K562 (cell line): Measurements from ENCODE around the gene APBB2. TPM values are rescaled to one million over a fixed set of nuclear protein-coding genes. Genes with fewer than 3 reads are reported as not detected.

Experiments
- GTF2B ChIP-seq: IDR thresholded peaks from 2 replicates; pipeline ENCODE4 v1.6.1; 2011; ENCODE audit not compliant: insufficient read length; ENCODE audit errors: extremely low read depth
- HDAC6 ChIP-seq: IDR thresholded peaks from 2 replicates; pipeline ENCODE4 v1.6.1; 2012; ENCODE audit warnings: low read depth, mild to moderate bottlenecking, control low read depth, inconsistent platforms, low read length, moderate library complexity
- MYNN ChIP-seq, 2 experiments: sonication (generic); formaldehyde crosslinking in 1 of 2; IDR thresholded peaks; 2 replicates each; pipeline versions ENCODE4 v1.5.0 to v1.6.1; 2016 to 2020; ENCODE audit warnings: antibody characterized with exemption in 1 of 2, missing genetic modification reagents in 1 of 2
- NFATC3 ChIP-seq: fragments of 450-650 bp; IDR thresholded peaks from 2 replicates; pipeline ENCODE4 v1.6.1; 2017; ENCODE audit warnings: mild to moderate bottlenecking
- PHF21A ChIP-seq: fragments of 450-650 bp; IDR thresholded peaks from 2 replicates; pipeline ENCODE4 v1.6.1; 2017; ENCODE audit warnings: low read depth, borderline replicate concordance
- RFX5 ChIP-seq: IDR thresholded peaks from 2 replicates; pipeline ENCODE4 v1.6.1; 2011; ENCODE audit warnings: low read depth, mild to moderate bottlenecking, improper control_type of control experiment, low read length
- ZFP36 ChIP-seq: fragments of 150-350 bp; IDR thresholded peaks from 2 replicates; pipeline ENCODE4 v1.6.1; 2018; ENCODE audit warnings: low read length, low read depth; ENCODE audit not compliant: partially characterized antibody
- ZNF324 ChIP-seq: fragments of 250-450 bp; sonication (Bioruptor Pico); IDR thresholded peaks from 2 replicates; pipeline ENCODE4 v1.4.0; 2020; ENCODE audit warnings: mild to moderate bottlenecking
- ZNF655 ChIP-seq: fragments of 250-450 bp; sonication (Bioruptor Pico); IDR thresholded peaks from 2 replicates; pipeline ENCODE4 v1.5.0; 2021
- ZNF707 ChIP-seq: fragments of 250-450 bp; sonication (Bioruptor Pico); conservative IDR thresholded peaks from 2 replicates; pipeline ENCODE4 v1.8.0; 2022; ENCODE audit warnings: inconsistent platforms, mild to moderate bottlenecking, moderate library complexity
- polyA plus RNA-seq, 8 experiments: library from polyadenylated mRNA; depleted of rRNA in 4 of 8; stranded (reverse) in 5 of 8; unstranded in 3 of 8; fragments of >200 nt; fragmentation: Nextera tagmentation in 2 of 8; fragmentation: Illumina TruSeq in 1 of 8; extraction: Ambion mirVana in 2 of 8; extraction: Trizol in 1 of 8; gene quantifications; 2 replicates each; pipeline versions ENCODE4 v1.2.1 to v1.2.3, GENCODE V29; 2011 to 2014; ENCODE audit warnings: inconsistent platforms in 1 of 8, missing spikeins in 1 of 8
- total RNA-seq, 7 experiments: library from RNA; depleted of rRNA in 6 of 7; stranded (reverse); fragments of >200 nt in 6 of 7; fragmentation: Illumina TruSeq in 2 of 7; extraction: Trizol in 2 of 7; gene quantifications; 2 replicates each; pipeline versions ENCODE4 v1.2.1 to v1.2.3, GENCODE V29; 2011 to 2021; ENCODE audit warnings: low replicate concordance in 1 of 7
- TF ChIP-seq, protein P1 (sequence below): fragments of 250-450 bp; sonication (Bioruptor Pico); IDR thresholded peaks from 2 replicates; pipeline ENCODE4 v1.5.0; 2021; ENCODE audit warnings: mild to moderate bottlenecking, moderate library complexity
- TF ChIP-seq, protein P2 (sequence below): fragments of 450-650 bp; formaldehyde crosslinking; IDR thresholded peaks from 2 replicates; pipeline ENCODE4 v1.4.0; 2020; ENCODE audit warnings: mild to moderate bottlenecking, mixed read lengths
- TF ChIP-seq, protein P3 (sequence below): sonication (generic); formaldehyde crosslinking; IDR thresholded peaks from 2 replicates; pipeline ENCODE4 v1.8.0; 2022; ENCODE audit warnings: missing genetic modification reagents, mild to moderate bottlenecking, borderline replicate concordance

The APBB2 gene
- total and polyA plus RNA-seq, 9 of the 15 experiments (the other 6 are each of a cell fraction or from before 2014, with no cell fraction given), result 0.08 to 2.1 (median 1.4) TPM

GRCh38 chr4:41072021-41072777, 142.1 kb downstream of the APBB2 start (continued):
- TF ChIP-seq ZNF655 (CRISPR knock-in tag) (no peak), ZNF324 (CRISPR knock-in tag) (no peak), HDAC6 (no peak), ZNF707 (CRISPR knock-in tag) (no peak), ZFP36 (no peak), PHF21A (no peak), MYNN (IDR thresholded peaks at IDR 0.05) (no peak), MYNN (CRISPR knock-in tag; IDR thresholded peaks at IDR 0.05) (no peak), NFATC3 (no peak), GTF2B (no peak), RFX5 (no peak)
- TF ChIP-seq, protein P1, sequence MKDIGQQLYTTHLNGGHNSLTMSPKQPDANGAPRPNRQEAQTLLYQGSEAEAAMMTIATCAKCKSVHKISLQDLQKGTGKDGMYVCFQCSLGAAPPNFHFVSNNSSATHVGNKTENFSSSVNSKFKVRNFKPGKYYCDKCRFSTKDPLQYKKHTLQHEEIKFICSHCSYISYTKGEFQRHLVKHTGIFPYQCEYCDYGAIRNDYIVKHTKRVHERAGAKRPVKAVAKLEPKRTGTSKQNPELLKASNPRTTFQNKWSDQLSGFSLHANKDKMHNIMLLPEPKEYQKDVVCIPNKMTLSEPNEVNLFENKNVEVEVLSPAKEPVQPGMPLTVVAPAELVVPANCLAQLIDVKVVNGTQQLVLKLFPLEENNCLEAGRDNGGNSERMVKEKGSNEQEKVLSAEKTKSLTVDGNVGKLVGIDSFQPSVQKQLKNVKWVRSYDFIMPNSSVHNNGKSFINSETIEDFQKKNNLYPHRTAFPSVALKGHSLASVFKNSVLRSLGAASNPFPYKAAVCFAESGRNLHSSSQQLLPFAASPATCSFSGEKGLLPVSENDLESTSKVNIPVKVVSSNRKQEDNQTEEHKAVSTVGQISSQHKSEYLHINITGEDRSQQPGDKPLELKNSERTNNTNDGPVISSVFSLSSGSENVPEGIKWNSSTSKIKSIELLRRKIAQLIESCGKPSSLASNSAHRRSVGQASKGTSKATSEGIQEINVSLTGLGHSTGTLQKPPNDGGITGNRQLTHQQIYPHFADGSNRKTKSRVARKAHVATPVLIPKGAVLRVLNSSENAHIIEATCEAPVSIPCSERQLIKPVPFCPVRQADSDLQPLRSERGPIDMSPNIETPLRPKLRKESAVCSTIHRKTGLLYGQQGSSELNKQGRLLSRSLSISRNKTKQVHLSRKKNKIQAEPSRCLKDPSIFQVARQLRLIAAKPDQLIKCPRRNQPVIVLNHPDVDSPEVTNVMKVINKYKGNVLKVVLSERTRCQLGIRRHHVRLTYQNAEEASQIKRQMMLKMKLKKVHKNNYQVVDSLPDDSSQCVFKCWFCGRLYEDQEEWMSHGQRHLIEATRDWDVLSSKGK (CRISPR knock-in tag), result no peak
- TF ChIP-seq, protein P2, sequence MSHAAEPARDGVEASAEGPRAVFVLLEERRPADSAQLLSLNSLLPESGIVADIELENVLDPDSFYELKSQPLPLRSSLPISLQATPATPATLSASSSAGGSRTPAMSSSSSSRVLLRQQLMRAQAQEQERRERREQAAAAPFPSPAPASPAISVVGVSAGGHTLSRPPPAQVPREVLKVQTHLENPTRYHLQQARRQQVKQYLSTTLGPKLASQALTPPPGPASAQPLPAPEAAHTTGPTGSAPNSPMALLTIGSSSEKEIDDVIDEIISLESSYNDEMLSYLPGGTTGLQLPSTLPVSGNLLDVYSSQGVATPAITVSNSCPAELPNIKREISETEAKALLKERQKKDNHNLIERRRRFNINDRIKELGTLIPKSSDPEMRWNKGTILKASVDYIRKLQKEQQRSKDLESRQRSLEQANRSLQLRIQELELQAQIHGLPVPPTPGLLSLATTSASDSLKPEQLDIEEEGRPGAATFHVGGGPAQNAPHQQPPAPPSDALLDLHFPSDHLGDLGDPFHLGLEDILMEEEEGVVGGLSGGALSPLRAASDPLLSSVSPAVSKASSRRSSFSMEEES (CRISPR knock-in tag), result no peak
- TF ChIP-seq, protein P3, sequence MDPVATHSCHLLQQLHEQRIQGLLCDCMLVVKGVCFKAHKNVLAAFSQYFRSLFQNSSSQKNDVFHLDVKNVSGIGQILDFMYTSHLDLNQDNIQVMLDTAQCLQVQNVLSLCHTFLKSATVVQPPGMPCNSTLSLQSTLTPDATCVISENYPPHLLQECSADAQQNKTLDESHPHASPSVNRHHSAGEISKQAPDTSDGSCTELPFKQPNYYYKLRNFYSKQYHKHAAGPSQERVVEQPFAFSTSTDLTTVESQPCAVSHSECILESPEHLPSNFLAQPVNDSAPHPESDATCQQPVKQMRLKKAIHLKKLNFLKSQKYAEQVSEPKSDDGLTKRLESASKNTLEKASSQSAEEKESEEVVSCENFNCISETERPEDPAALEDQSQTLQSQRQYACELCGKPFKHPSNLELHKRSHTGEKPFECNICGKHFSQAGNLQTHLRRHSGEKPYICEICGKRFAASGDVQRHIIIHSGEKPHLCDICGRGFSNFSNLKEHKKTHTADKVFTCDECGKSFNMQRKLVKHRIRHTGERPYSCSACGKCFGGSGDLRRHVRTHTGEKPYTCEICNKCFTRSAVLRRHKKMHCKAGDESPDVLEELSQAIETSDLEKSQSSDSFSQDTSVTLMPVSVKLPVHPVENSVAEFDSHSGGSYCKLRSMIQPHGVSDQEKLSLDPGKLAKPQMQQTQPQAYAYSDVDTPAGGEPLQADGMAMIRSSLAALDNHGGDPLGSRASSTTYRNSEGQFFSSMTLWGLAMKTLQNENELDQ (CRISPR knock-in tag), result no peak
